Muscle layer of duodenum (tissue), 2 donors: ENCODE measurements around the gene HHAT.

Source experiments
- H3K27ac ChIP-seq: one replicate; pipeline ENCODE4 v1.7.0; 2013; ENCODE audit warnings: mild to moderate bottlenecking, low read length
- H3K27me3 ChIP-seq: one replicate; pipeline ENCODE4 v1.7.0; 2013; ENCODE audit warnings: low read depth, mild to moderate bottlenecking, control low read depth, low read length
- H3K36me3 ChIP-seq, 2 donors: one replicate each; pipeline ENCODE4 v1.7.0; 2013; ENCODE audit warnings: low read length in 2 of 2, control low read depth in 1 of 2, mild to moderate bottlenecking in 1 of 2; ENCODE audit not compliant: insufficient read depth in 2 of 2, control insufficient read depth in 1 of 2
- H3K4me1 ChIP-seq, 2 donors: one replicate each; pipeline ENCODE4 v1.7.0; 2013; ENCODE audit warnings: low read length in 2 of 2, mild to moderate bottlenecking in 2 of 2, control low read depth in 1 of 2, moderate library complexity in 1 of 2; ENCODE audit not compliant: insufficient read depth in 2 of 2, control insufficient read depth in 1 of 2
- H3K4me3 ChIP-seq, 2 donors: one replicate each; pipeline ENCODE4 v1.7.0; 2013; ENCODE audit warnings: low read length in 2 of 2, low read depth in 1 of 2, mild to moderate bottlenecking in 1 of 2
- H3K9me3 ChIP-seq, 2 donors: one replicate each; pipeline ENCODE4 v1.7.0; 2013; ENCODE audit warnings: low read length in 2 of 2, control low read depth in 1 of 2, mild to moderate bottlenecking in 1 of 2; ENCODE audit not compliant: control insufficient read depth in 1 of 2
- donor health status: healthy.

Gene HHAT

GRCh38 chr1:210692796-210693195, 364.1 kb downstream of the HHAT start:
- H3K27me3 ChIP-seq: no peaks in the 10 kb centered on the region

GRCh38 chr1:210695026-210695425, 366.3 kb downstream of the HHAT start:
- H3K27me3 ChIP-seq: no peaks in the 10 kb centered on the region
- H3K36me3 ChIP-seq: no peaks in the 10 kb centered on the region
- peaks cover 0 to 2% of the 10 kb centered on the region in 2 donors for H3K9me3 ChIP-seq
- no peak overlapping the region for H3K27ac ChIP-seq
- H3K4me1 ChIP-seq: no peaks in the 10 kb centered on the region
- no peak overlapping the region for H3K4me3 ChIP-seq

More at GRCh38 chr1:210692796-210693195, 364.1 kb downstream of the HHAT start:
- H3K9me3 ChIP-seq: peaks cover 0 to 2% of the 10 kb centered on the region in 2 donors
- no peaks in the 10 kb centered on the region for H3K36me3 ChIP-seq
- no peaks in the 10 kb centered on the region for H3K4me1 ChIP-seq
- no peak overlapping the region for H3K27ac ChIP-seq
- H3K4me3 ChIP-seq: no peak overlapping the region

DNA sequence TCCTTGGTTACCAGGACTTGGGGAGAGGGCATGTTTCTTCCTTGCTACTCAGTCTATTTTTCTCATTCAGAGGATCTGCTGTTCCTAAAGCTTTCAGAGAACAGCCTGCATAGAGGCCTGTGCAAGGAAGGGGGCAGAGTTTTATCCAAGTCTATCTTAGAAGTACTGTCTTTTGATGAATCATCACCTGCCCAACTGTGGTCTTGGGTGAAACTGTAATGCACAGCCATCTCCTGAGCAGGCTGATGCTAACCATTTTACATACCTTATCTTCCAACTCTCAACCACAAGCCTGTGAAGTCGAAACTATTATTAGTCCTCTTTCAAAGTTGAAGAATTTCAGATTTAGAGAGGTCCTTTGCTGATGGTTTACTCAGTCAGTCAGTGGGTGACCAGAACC, 368.0 kb downstream of the HHAT start:
- H3K9me3 ChIP-seq: peaks cover 0 to 2% of the 10 kb centered on the region in 2 donors
- no peak overlapping the region for H3K27ac ChIP-seq
- no peak overlapping the region for H3K4me3 ChIP-seq
- H3K4me1 ChIP-seq: no peaks in the 10 kb centered on the region
- H3K36me3 ChIP-seq: no peaks in the 10 kb centered on the region
- no peaks in the 10 kb centered on the region for H3K27me3 ChIP-seq

DNA sequence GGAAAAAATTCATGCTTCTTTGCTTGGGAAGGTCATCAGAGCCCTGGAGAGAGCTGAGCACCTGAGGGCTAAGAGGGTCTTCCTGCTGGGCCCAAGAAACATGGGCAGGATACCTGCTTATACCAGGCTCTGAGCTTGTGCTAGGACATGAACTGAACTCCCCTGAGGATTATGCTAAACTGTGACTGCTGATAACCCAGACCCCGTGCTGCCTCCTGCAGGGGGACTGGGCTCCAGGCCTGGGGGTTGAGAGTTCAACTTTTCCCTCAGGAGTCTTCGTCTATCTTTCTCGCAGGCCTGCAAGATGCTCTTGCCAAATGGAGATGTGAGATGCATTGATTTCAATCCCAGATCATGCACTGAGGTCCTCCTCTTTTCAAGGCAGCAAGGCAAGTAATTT, 368.5 kb downstream of the HHAT start:
- H3K27ac ChIP-seq: no peak overlapping the region
- no peaks in the 10 kb centered on the region for H3K4me1 ChIP-seq
- peaks cover 0 to 2% of the 10 kb centered on the region in 2 donors for H3K9me3 ChIP-seq
- no peaks in the 10 kb centered on the region for H3K36me3 ChIP-seq
- no peaks in the 10 kb centered on the region for H3K27me3 ChIP-seq
- H3K4me3 ChIP-seq: no peak overlapping the region

GRCh38 chr1:210698661-210699060, 370.0 kb downstream of the HHAT start:
- no peaks in the 10 kb centered on the region for H3K9me3 ChIP-seq
- no peaks in the 10 kb centered on the region for H3K36me3 ChIP-seq
- H3K27ac ChIP-seq: no peak overlapping the region
- H3K27me3 ChIP-seq: no peaks in the 10 kb centered on the region
- no peak overlapping the region for H3K4me3 ChIP-seq
- no peaks in the 10 kb centered on the region for H3K4me1 ChIP-seq

- Histone ChIP-seq H3K36me3 (no peaks in the 10 kb centered on the region), H3K27me3 (no peaks in the 10 kb centered on the region), H3K4me1 (no peaks in the 10 kb centered on the region), H3K4me3 (no peak overlapping the region), H3K27ac (no peak overlapping the region), H3K9me3 (no peaks in the 10 kb centered on the region)
Observed at GRCh38 chr1:210700083-210700482, 371.4 kb downstream of the HHAT start.

DNA sequence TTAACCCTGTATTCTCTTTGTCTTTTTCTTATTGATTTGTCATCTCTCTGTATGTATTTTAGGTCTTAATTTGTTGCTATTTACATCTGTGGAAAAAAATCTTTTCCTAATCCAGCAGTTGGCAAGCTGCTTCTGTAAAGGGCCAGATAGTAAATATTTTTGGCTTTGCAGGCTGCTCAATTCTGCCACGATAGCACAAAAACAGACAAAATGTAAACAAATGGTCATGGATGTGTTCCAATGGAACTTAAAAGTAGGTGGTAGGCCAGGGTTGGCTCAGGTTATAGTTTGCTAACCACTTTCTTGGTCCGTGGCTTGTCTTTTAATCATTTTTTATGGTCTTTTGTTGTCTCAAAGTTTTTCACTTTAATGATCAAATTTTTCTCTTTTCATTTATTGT, 371.8 kb downstream of the HHAT start:
- Histone ChIP-seq H3K4me1 (no peaks in the 10 kb centered on the region), H3K36me3 (no peaks in the 10 kb centered on the region), H3K27ac (no peak overlapping the region), H3K4me3 (no peak overlapping the region), H3K27me3 (no peaks in the 10 kb centered on the region), H3K9me3 (no peaks in the 10 kb centered on the region)

- H3K4me1 ChIP-seq: no peaks in the 10 kb centered on the region
- no peaks in the 10 kb centered on the region for H3K36me3 ChIP-seq
- no peaks in the 10 kb centered on the region for H3K27me3 ChIP-seq
- no peaks in the 10 kb centered on the region for H3K9me3 ChIP-seq
- H3K4me3 ChIP-seq: no peak overlapping the region
- H3K27ac ChIP-seq: no peak overlapping the region
Observed at GRCh38 chr1:210702506-210702905, 373.8 kb downstream of the HHAT start.

GRCh38 chr1:210703593-210703992, 374.9 kb downstream of the HHAT start:
- Histone ChIP-seq H3K27me3 (no peaks in the 10 kb centered on the region), H3K27ac (no peak overlapping the region), H3K4me1 (no peaks in the 10 kb centered on the region), H3K36me3 (no peaks in the 10 kb centered on the region), H3K4me3 (no peak overlapping the region), H3K9me3 (no peaks in the 10 kb centered on the region)

DNA sequence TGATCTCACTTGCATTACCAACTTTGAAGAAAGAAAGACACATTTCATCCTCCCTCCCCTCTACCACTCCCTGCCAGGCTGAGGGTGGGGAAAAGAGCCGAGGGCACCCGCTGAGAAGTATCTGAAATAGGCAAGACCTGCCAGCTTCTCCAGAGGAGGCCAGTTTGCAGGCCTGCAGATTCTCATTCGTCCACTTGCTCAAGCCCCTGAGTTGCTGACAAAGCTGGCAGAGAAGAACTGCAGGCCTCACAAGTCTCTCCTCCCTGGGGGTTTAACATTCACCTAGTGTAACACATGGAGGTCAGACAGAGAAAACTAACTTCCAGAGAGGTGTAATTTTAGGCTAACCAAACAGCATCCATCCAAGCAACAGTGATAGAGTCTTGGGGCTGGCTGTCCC, 376.4 kb downstream of the HHAT start:
- no peaks in the 10 kb centered on the region for H3K9me3 ChIP-seq
- no peaks in the 10 kb centered on the region for H3K27me3 ChIP-seq
- no peaks in the 10 kb centered on the region for H3K36me3 ChIP-seq
- no peaks in the 10 kb centered on the region for H3K4me1 ChIP-seq
- H3K27ac ChIP-seq: no peak overlapping the region
- H3K4me3 ChIP-seq: no peak overlapping the region

DNA sequence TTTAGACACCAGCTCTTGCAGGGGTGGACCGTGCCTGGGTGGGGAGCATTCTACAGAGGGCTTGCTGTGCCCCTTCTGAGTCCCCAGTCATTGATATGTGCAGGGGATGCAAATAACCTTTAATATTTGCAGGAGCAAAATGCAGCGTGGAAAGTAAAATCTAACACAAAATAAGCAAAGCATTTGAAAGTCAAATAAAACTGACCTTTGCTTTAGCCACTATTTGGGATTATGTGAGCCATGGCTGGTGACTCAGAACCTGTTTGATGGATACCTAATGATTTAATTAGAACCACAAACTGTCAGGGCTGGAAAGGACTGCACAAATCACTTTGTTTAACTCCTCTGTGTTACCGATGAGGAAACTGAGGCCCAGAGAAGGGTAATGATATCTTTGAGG, 377.5 kb downstream of the HHAT start:
- Histone ChIP-seq H3K4me1 (no peaks in the 10 kb centered on the region), H3K27ac (no peak overlapping the region), H3K9me3 (no peaks in the 10 kb centered on the region), H3K36me3 (no peaks in the 10 kb centered on the region), H3K4me3 (no peak overlapping the region), H3K27me3 (no peaks in the 10 kb centered on the region)

GRCh38 chr1:210707300-210708240, 378.9 kb downstream of the HHAT start:
- H3K27me3 ChIP-seq: no peaks in the 10 kb centered on the region
- H3K9me3 ChIP-seq: no peaks in the 10 kb centered on the region
- no peaks in the 10 kb centered on the region for H3K4me1 ChIP-seq
- no peak overlapping the region for H3K4me3 ChIP-seq
- H3K27ac ChIP-seq: no peak overlapping the region
- H3K36me3 ChIP-seq: no peaks in the 10 kb centered on the region
